Kidney (tissue), 14 donors: ENCODE results near the gene HIVEP3. TPM values are rescaled to one million over a fixed set of nuclear protein-coding genes. Genes with fewer than 3 reads are reported as not detected.

Source experiments
- DNase-seq, 5 donors: peaks; one replicate each; pipeline ENCODE4 v3.0.0-alpha.2; 2013 to 2020
- FAIRE-seq: peaks from 2 replicates; lab custom pipeline; 2012; peaks lifted over from hg19 to GRCh38; lab: Jason Lieb, UNC
- H3K27ac ChIP-seq, 2 donors: one replicate each; pipeline ENCODE4 v1.7.0; 2013; ENCODE audit warnings: low read depth in 2 of 2, low read length in 2 of 2, inconsistent platforms in 1 of 2
- H3K27me3 ChIP-seq: one replicate; pipeline ENCODE4 v1.7.1; 2013; ENCODE audit warnings: low read length, inconsistent platforms; ENCODE audit not compliant: control insufficient read depth, insufficient read depth
- H3K36me3 ChIP-seq, 3 donors: one replicate each; pipeline versions ENCODE4 v1.7.0 to v1.7.1; 2013; ENCODE audit warnings: low read length in 3 of 3, control low read depth in 1 of 3, inconsistent platforms in 1 of 3; ENCODE audit not compliant: insufficient read depth in 3 of 3, control insufficient read depth in 2 of 3
- H3K4me1 ChIP-seq, 3 donors: one replicate each; pipeline versions ENCODE4 v1.7.0 to v1.7.1; 2013; ENCODE audit warnings: low read length in 3 of 3, inconsistent platforms in 1 of 3, low read depth in 1 of 3; ENCODE audit not compliant: control insufficient read depth in 2 of 3, insufficient read depth in 2 of 3
- H3K4me3 ChIP-seq, 3 donors: one replicate each; pipeline versions ENCODE4 v1.7.0 to v1.8.1; 2013; ENCODE audit warnings: low read length in 3 of 3, control low read depth in 1 of 3, inconsistent platforms in 1 of 3
- H3K9ac ChIP-seq, 3 donors: one replicate each; pipeline versions ENCODE4 v1.7.0 to v1.7.1; 2013; ENCODE audit warnings: low read length in 3 of 3, control low read depth in 1 of 3, inconsistent platforms in 1 of 3
- H3K9me3 ChIP-seq, 3 donors: one replicate each; pipeline versions ENCODE4 v1.7.0 to v1.7.1; 2013; ENCODE audit warnings: low read length in 3 of 3, control low read depth in 1 of 3, inconsistent platforms in 1 of 3; ENCODE audit not compliant: control insufficient read depth in 2 of 3, insufficient read depth in 1 of 3
- intact Hi-C: fragments of 100-400 bp; cut with DNase I; formaldehyde crosslinking; loops from one replicate; pipeline ENCODE4 v1.11.1; 2022
- polyA plus RNA-seq: library from polyadenylated mRNA; stranded (reverse); fragments of 350-450 nt; fragmentation: Illumina TruSeq; extraction: RNeasy Lipid Tissue Mini Kit (QIAGEN cat#74804); gene quantifications from one replicate; pipeline ENCODE4 v1.2.3, GENCODE V29; 2014; ENCODE audit warnings: low read depth, low replicate concordance; ENCODE audit not compliant: insufficient read depth
- total RNA-seq: library from RNA; stranded (reverse); fragmentation: NEBNext Ultra II Directional; extraction: Animal tissue kit (Norgen Biotek cat#: 25700); gene quantifications from one replicate; pipeline ENCODE4 v1.2.1, GENCODE V29; 2021
- TF ChIP-seq, protein P1 (sequence below): IDR thresholded peaks from 3 replicates; pipeline ENCODE4 v1.5.1; 2012; ENCODE audit warnings: mild to moderate bottlenecking, moderate library complexity, borderline replicate concordance; ENCODE audit not compliant: insufficient read depth; ENCODE audit errors: extremely low read depth
- donor health status: control.
- donor health status: control.
- donor health status: control.
- donor health status: control.
- donor health status: control.
- donor health status: DM: yes; HTN: yes; CAD: no.
- donor health status: Normal renal cell carcinoma (clear cell type).

Gene HIVEP3
- total and polyA plus RNA-seq, 2 donors from 2014 or later: 3.5 to 11.0 TPM

DNA sequence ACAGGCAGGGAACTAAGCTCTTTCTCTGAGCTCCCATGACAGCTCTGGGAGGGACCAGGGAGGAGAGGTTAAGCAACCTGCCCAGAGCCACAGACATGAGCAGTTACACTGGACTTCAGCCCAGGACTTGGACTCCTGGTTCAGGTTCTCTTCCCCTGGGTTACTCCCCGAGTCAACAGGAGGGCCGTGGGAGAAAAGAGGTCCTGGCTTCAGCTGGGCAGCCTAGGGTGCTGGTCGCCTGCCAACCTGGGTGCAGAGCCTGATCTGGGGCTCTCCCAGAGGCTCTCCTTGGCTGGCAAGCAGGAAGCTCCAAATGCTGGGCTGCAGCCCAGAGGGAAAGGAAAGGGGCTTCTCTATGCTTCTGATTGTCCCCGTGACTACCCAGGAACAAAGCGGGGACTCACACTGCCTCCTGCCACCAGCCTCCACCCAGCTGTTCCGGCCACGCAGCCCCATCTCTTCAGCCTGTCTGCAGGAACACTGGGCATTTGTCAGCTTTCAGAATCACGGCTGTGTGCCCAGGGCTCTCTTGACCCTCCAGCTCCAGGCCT is 141.8 kb downstream of the HIVEP3 start:
- FAIRE-seq (no peak), DNase-seq (peak in 1 of 5 donors; percentile 19)
- H3K27me3 ChIP-seq: no peaks in the 10 kb centered on the region
- TF ChIP-seq, protein P1, sequence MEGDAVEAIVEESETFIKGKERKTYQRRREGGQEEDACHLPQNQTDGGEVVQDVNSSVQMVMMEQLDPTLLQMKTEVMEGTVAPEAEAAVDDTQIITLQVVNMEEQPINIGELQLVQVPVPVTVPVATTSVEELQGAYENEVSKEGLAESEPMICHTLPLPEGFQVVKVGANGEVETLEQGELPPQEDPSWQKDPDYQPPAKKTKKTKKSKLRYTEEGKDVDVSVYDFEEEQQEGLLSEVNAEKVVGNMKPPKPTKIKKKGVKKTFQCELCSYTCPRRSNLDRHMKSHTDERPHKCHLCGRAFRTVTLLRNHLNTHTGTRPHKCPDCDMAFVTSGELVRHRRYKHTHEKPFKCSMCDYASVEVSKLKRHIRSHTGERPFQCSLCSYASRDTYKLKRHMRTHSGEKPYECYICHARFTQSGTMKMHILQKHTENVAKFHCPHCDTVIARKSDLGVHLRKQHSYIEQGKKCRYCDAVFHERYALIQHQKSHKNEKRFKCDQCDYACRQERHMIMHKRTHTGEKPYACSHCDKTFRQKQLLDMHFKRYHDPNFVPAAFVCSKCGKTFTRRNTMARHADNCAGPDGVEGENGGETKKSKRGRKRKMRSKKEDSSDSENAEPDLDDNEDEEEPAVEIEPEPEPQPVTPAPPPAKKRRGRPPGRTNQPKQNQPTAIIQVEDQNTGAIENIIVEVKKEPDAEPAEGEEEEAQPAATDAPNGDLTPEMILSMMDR: no peak
- H3K4me3 ChIP-seq: no peak overlapping the region
- H3K9me3 ChIP-seq: no peaks in the 10 kb centered on the region
- intact Hi-C loops: no loop called here
- H3K4me1 ChIP-seq: no peaks in the 10 kb centered on the region
- H3K9ac ChIP-seq: no peak overlapping the region
- H3K27ac ChIP-seq: no peak overlapping the region
- no peaks in the 10 kb centered on the region for H3K36me3 ChIP-seq

DNA sequence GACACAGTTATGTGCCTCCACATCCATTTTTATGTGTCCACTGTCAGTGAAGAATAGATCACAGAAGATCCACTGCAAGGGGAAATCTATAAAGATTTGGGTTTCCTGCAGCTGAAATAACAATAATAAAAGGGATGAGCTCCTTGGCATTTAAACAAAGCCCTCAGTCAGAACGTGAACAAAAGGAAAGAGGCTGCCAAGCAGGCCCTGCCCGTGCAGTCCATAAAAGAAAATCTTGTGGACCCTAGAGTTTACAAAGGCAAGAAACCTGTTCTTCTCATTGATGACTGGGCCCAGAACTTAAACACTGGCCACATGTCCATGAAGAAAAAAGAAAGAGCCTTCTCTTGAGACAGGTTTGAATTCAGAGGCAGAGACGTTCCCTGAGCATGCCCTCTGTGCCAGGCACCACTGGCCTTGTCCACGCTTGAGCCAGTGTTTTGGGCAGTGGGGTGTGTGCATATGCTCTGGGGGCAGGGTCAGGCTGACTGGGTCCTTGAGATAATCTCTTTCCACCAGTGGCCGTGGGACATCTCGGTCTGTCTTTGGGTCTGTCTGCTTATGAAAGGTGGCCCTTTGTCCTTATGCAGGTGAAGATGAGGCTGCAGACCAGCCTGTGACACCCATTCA is 142.7 kb downstream of the HIVEP3 start:
- no peak for FAIRE-seq
- H3K27ac ChIP-seq: no peak overlapping the region

GRCh38 chr1:41774471-41774990 is 144.2 kb downstream of the HIVEP3 start:
- H3K27ac ChIP-seq: no peak overlapping the region
- no peaks in the 10 kb centered on the region for H3K4me1 ChIP-seq
- H3K4me3 ChIP-seq: no peak overlapping the region
- H3K9me3 ChIP-seq: no peaks in the 10 kb centered on the region
- TF ChIP-seq, protein P1: no peak
- no peak overlapping the region for H3K9ac ChIP-seq
- no peaks in the 10 kb centered on the region for H3K36me3 ChIP-seq
- DNase-seq (peak in 1 of 5 donors; percentile 1), FAIRE-seq (no peak)
- no peaks in the 10 kb centered on the region for H3K27me3 ChIP-seq
- intact Hi-C loops: no loop called here

More for the DNA sequence above, 142.7 kb downstream of the HIVEP3 start:
- Histone ChIP-seq H3K9ac (no peak overlapping the region), H3K36me3 (no peaks in the 10 kb centered on the region), H3K4me3 (no peak overlapping the region), H3K27me3 (no peaks in the 10 kb centered on the region), H3K9me3 (no peaks in the 10 kb centered on the region), H3K4me1 (no peaks in the 10 kb centered on the region)
- intact Hi-C loops: no loop called here
- TF ChIP-seq, protein P1: no peak
- peak in 1 of 5 donors; percentile 9 for DNase-seq
